Mucosa of descending colon (tissue), 3 donors: ENCODE results near the gene CHKB. TPM values are rescaled to one million over a fixed set of nuclear protein-coding genes. Genes with fewer than 3 reads are reported as not detected.
A peak's percentile ranks its signal among the peaks of the same experiment; 100 is the strongest.

Source experiments
- ATAC-seq: fragments of 200-7000 bp; cut with Tn5 transposase; one replicate; pipeline ENCODE4 v1.9.1; 2020; ENCODE audit warnings: mild to moderate bottlenecking, moderate library complexity
- DNase-seq, 3 donors: peaks; one replicate each; pipeline ENCODE4 v3.0.0-alpha.2; 2020
- H3K36me3 ChIP-seq: fragments of 200-600 bp; one replicate; pipeline ENCODE4 v1.8.0; 2021; ENCODE audit warnings: low read depth, mild to moderate bottlenecking
- H3K4me1 ChIP-seq: fragments of 200-600 bp; one replicate; pipeline ENCODE4 v1.8.0; 2021; ENCODE audit warnings: low read depth, mild to moderate bottlenecking
- H3K4me3 ChIP-seq: fragments of 200-600 bp; one replicate; pipeline ENCODE4 v1.8.0; 2021; ENCODE audit warnings: mild to moderate bottlenecking
- H3K9me3 ChIP-seq: fragments of 200-600 bp; one replicate; pipeline ENCODE4 v1.8.0; 2021; ENCODE audit warnings: mild to moderate bottlenecking
- CTCF ChIP-seq: fragments of 200-600 bp; IDR thresholded peaks from one replicate; pipeline ENCODE4 v1.8.0; 2022; ENCODE audit warnings: antibody characterized with exemption, mild to moderate bottlenecking
- intact Hi-C, 2 donors: fragments of 100-400 bp; cut with DNase I in 1 of 2; cut with micrococcal nuclease in 1 of 2; formaldehyde crosslinking; loops; one replicate each; pipeline versions ENCODE4 v1.11.0 to v1.11.1; 2022; cut with DNase I, micrococcal nuclease
- total RNA-seq, 3 donors: library from RNA; stranded (reverse); fragmentation: NEBNext Ultra II Directional in 2 of 3; extraction: Animal tissue kit (Norgen Biotek cat#: 25700) in 2 of 3; gene quantifications; one replicate each; pipeline versions ENCODE4 v1.2.1 to v1.2.4, GENCODE V29; 2021 to 2023
- donor health status: DM: no; HTN: no; CAD: no; lungs with moderate emphysema.
- donor health status: DM: no; HTN: no; CAD: no.
- donor health status: DM: no; HTN: yes; CAD: no.

CHKB gene
- total RNA-seq, 3 donors from 2014 or later, result 79.9 to 95.0 (median 80.9) TPM

GRCh38 chr22:50570861-50571260 lies 11.8 kb downstream of the CHKB start:
- DNase-seq (no peak), ATAC-seq (no peak)
- Histone ChIP-seq H3K4me3 (no peak overlapping the region), H3K36me3 (no peaks in the 10 kb centered on the region), H3K4me1 (peaks cover 13% of the 10 kb centered on the region), H3K9me3 (no peaks in the 10 kb centered on the region)
- no peak for TF ChIP-seq CTCF
- intact Hi-C loops, result no loop called here

- intact Hi-C loops, result no loop called here
- no peak for TF ChIP-seq CTCF
- no peaks in the 10 kb centered on the region for H3K36me3 ChIP-seq
Observed at GRCh38 chr22:50569896-50570535, 12.6 kb downstream of the CHKB start.

GRCh38 chr22:50569041-50569459 lies 13.6 kb downstream of the CHKB start:
- Histone ChIP-seq H3K4me3 (no peak overlapping the region), H3K36me3 (no peaks in the 10 kb centered on the region), H3K4me1 (peaks cover 20% of the 10 kb centered on the region), H3K9me3 (no peaks in the 10 kb centered on the region)
- DNase-seq (peak in 2 of 3 donors; percentile 64 to 66), ATAC-seq (peak; percentile 41)
- no peak for TF ChIP-seq CTCF
- intact Hi-C loops, result no loop called here

More at GRCh38 chr22:50569896-50570535, 12.6 kb downstream of the CHKB start:
- Histone ChIP-seq H3K4me1 (peaks cover 13% of the 10 kb centered on the region), H3K4me3 (no peak overlapping the region), H3K9me3 (no peaks in the 10 kb centered on the region)
- DNase-seq (no peak), ATAC-seq (no peak)

GRCh38 chr22:50568626-50569025 lies 14.0 kb downstream of the CHKB start:
- peak in 1 of 3 donors; percentile 69 for DNase-seq
- H3K4me1 ChIP-seq, result peaks cover 20% of the 10 kb centered on the region
- intact Hi-C loops, result no loop called here
- H3K9me3 ChIP-seq, result no peaks in the 10 kb centered on the region
- peak; percentile 61 for ATAC-seq
- no peak overlapping the region for H3K4me3 ChIP-seq
- no peak for TF ChIP-seq CTCF
- H3K36me3 ChIP-seq, result no peaks in the 10 kb centered on the region

- ATAC-seq (no peak), DNase-seq (no peak)
- H3K4me3 ChIP-seq, result no peak overlapping the region
- H3K4me1 ChIP-seq, result peaks cover 20% of the 10 kb centered on the region
- TF ChIP-seq CTCF, result no peak
- no peaks in the 10 kb centered on the region for H3K9me3 ChIP-seq
- no peaks in the 10 kb centered on the region for H3K36me3 ChIP-seq
- intact Hi-C loops, result no loop called here
Observed at GRCh38 chr22:50567721-50568252, 14.9 kb downstream of the CHKB start.
